Measurements from ENCODE around the gene NBEA. TPM values are rescaled to one million over a fixed set of nuclear protein-coding genes. Genes with fewer than 3 reads are reported as not detected.

The NBEA gene
- total RNA-seq, 1 experiment from 2014 or later = 0.75 TPM

- no peak for DNase-seq (ENCODE audit: low read depth)
Observed at GRCh38 chr13:35566340-35566739, 624.3 kb downstream of the NBEA start.

GRCh38 chr13:35567406-35567980 lies 625.4 kb downstream of the NBEA start:
- no peak for DNase-seq (ENCODE audit: low read depth)

GRCh38 chr13:35573639-35574038 lies 631.6 kb downstream of the NBEA start:
- DNase-seq (ENCODE audit: low read depth) = no peak

GRCh38 chr13:35592457-35592856 lies 650.4 kb downstream of the NBEA start:
- DNase-seq (ENCODE audit: low read depth) = no peak

- DNase-seq (ENCODE audit: low read depth) = no peak
Observed at GRCh38 chr13:35593651-35594050, 651.6 kb downstream of the NBEA start.

GRCh38 chr13:35594096-35594495 lies 652.0 kb downstream of the NBEA start:
- DNase-seq (ENCODE audit: low read depth) = no peak

GRCh38 chr13:35595181-35595580 lies 653.1 kb downstream of the NBEA start:
- DNase-seq (ENCODE audit: low read depth) = no peak

- DNase-seq (ENCODE audit: low read depth) = no peak
Observed at GRCh38 chr13:35596321-35597030, 654.4 kb downstream of the NBEA start.

- DNase-seq (ENCODE audit: low read depth) = no peak
Observed at GRCh38 chr13:35597451-35597850, 655.4 kb downstream of the NBEA start.

GRCh38 chr13:35598233-35598632 lies 656.2 kb downstream of the NBEA start:
- DNase-seq (ENCODE audit: low read depth) = no peak

- no peak for DNase-seq (ENCODE audit: low read depth)
Observed at GRCh38 chr13:35598790-35599369, 656.8 kb downstream of the NBEA start.

GRCh38 chr13:35599384-35599783 lies 657.3 kb downstream of the NBEA start:
- no peak for DNase-seq (ENCODE audit: low read depth)

- peak; percentile 23 for DNase-seq (ENCODE audit: low read depth)
Observed at GRCh38 chr13:35600137-35600536, 658.1 kb downstream of the NBEA start.

- no peak for DNase-seq (ENCODE audit: low read depth)
Observed at GRCh38 chr13:35603593-35604285, 661.7 kb downstream of the NBEA start.

- DNase-seq (ENCODE audit: low read depth) = no peak
Observed at GRCh38 chr13:35614666-35615065, 672.6 kb downstream of the NBEA start.

- no peak for DNase-seq (ENCODE audit: low read depth)
Observed at GRCh38 chr13:35617420-35617819, 675.4 kb downstream of the NBEA start.

GRCh38 chr13:35618565-35619083 lies 676.6 kb downstream of the NBEA start:
- DNase-seq (ENCODE audit: low read depth) = no peak

GRCh38 chr13:35621989-35622388 lies 679.9 kb downstream of the NBEA start:
- DNase-seq (ENCODE audit: low read depth) = peak; percentile 7

- DNase-seq (ENCODE audit: low read depth) = no peak
Observed at GRCh38 chr13:35629026-35629425, 687.0 kb downstream of the NBEA start.

GRCh38 chr13:35630551-35631275 lies 688.6 kb downstream of the NBEA start:
- peak; percentile 41 for DNase-seq (ENCODE audit: low read depth)

GRCh38 chr13:35631666-35632065 lies 689.6 kb downstream of the NBEA start:
- no peak for DNase-seq (ENCODE audit: low read depth)

GRCh38 chr13:35643625-35644024 lies 701.6 kb downstream of the NBEA start:
- no peak for DNase-seq (ENCODE audit: low read depth)
